ENCODE data around the gene HMX2.

HMX2 gene

DNA sequence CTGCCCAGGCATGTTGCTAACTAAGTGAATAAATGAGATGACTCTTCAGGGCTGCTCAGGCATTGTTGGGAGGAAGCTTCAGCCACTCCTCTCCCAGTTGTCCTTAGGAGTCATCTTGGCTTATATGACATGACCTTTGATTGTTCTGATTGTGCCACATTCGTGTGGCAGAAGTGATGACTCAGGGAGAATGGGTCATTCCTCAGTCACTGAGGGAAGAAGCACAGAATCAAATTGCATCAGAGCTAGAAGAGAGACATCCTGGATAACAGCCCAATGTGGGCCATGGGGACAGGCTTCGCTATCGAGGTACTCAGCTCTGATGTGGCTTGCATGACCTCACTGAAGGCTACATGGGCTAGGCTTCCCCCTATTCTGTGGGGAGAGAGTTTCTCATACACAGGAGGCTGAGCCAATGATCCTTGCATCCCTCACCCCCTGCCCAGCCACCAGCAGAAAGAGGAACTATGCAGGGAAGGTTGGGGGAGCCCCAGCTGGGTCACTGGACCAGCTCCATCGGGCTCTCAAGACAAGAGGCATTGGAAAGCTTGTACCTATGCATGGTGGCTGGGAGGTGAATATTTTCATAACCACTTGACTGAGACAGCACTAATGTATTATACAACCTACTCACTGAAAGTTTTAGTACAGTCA lies 18.2 kb upstream of the HMX2 start:
- peaks cover 0 to 7% (median 3%) of the 10 kb centered on the region in 5 donors for H3K9me3 ChIP-seq (ENCODE audit: control insufficient read depth in 5 of 5, low read length in 5 of 5)
- H3K36me3 ChIP-seq (ENCODE audit: control insufficient read depth in 5 of 5, insufficient read depth in 5 of 5, low read length in 5 of 5): no peaks in the 10 kb centered on the region
- H3K9ac ChIP-seq (ENCODE audit: low read length in 5 of 5): no peak overlapping the region
- no peak overlapping the region for H3K4me3 ChIP-seq (ENCODE audit: low read depth in 1 of 5, low read length in 5 of 5)
- peaks cover 35 to 71% (median 53%) of the 10 kb centered on the region in 5 donors for H3K27me3 ChIP-seq (ENCODE audit: control insufficient read depth in 5 of 5, insufficient read depth in 4 of 5, low read length in 5 of 5)
- no peak overlapping the region for H3K27ac ChIP-seq (ENCODE audit: low read depth, low read length)
- peaks cover 0 to 23% (median 22%) of the 10 kb centered on the region in 5 donors for H3K4me1 ChIP-seq (ENCODE audit: control insufficient read depth in 5 of 5, insufficient read depth in 5 of 5, low read length in 5 of 5)

DNA sequence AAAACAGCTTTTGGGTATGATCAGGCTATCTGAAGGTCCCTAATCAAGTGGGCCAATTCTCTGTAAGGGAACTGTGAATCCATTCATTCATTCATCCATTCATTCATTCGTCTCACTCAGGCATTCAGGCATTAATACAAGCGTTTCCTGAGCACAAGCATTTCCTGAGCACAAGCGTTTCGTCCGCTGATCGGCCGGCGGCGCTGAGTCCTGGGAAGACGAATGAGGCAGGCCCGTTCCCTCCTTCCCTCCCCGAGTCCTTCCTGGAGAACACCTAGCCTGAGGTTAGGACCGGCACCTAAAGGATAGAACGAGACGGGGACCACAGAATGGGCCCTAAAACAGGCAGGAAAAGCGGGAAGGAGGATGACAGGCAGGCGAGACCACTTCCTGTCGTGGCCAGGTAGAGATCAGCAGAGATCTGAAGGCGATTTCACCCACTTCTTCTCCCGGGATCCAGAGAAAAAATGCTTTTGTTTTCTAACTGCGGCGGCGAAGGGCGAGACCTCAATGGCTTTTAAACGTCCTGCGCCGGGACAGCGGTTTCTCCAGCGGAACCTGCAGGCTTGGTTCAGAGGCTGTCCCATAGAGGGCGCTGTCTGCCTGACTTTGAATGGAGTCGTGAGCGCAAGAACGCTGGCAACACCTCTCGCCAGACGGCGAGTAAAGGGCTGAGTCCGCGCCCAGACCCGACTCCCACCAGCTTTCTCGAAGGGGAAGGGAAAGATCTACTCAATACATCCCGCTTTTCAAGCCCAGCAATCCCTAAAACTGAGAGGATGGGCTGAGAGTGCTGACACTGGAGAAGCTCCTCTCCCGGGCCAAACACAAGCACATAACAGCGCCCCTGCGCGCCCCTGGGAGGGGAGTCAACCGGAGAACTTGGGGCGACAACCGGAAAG lies 15.1 kb upstream of the HMX2 start:
- no peak overlapping the region for H3K27ac ChIP-seq (ENCODE audit: low read depth, low read length)
- no peak overlapping the region for H3K9ac ChIP-seq (ENCODE audit: low read length in 5 of 5)
- peaks cover 45 to 80% (median 69%) of the 10 kb centered on the region in 5 donors for H3K27me3 ChIP-seq (ENCODE audit: control insufficient read depth in 5 of 5, insufficient read depth in 4 of 5, low read length in 5 of 5)
- H3K9me3 ChIP-seq (ENCODE audit: control insufficient read depth in 5 of 5, low read length in 5 of 5): peaks cover 0 to 7% (median 3%) of the 10 kb centered on the region in 5 donors
- peaks cover 0 to 52% (median 50%) of the 10 kb centered on the region in 5 donors for H3K4me1 ChIP-seq (ENCODE audit: control insufficient read depth in 5 of 5, insufficient read depth in 5 of 5, low read length in 5 of 5)
- no peaks in the 10 kb centered on the region for H3K36me3 ChIP-seq (ENCODE audit: control insufficient read depth in 5 of 5, insufficient read depth in 5 of 5, low read length in 5 of 5)
- peak overlapping the region; percentile 17 to 42 (median 28) for H3K4me3 ChIP-seq (ENCODE audit: low read depth in 1 of 5, low read length in 5 of 5)

DNA sequence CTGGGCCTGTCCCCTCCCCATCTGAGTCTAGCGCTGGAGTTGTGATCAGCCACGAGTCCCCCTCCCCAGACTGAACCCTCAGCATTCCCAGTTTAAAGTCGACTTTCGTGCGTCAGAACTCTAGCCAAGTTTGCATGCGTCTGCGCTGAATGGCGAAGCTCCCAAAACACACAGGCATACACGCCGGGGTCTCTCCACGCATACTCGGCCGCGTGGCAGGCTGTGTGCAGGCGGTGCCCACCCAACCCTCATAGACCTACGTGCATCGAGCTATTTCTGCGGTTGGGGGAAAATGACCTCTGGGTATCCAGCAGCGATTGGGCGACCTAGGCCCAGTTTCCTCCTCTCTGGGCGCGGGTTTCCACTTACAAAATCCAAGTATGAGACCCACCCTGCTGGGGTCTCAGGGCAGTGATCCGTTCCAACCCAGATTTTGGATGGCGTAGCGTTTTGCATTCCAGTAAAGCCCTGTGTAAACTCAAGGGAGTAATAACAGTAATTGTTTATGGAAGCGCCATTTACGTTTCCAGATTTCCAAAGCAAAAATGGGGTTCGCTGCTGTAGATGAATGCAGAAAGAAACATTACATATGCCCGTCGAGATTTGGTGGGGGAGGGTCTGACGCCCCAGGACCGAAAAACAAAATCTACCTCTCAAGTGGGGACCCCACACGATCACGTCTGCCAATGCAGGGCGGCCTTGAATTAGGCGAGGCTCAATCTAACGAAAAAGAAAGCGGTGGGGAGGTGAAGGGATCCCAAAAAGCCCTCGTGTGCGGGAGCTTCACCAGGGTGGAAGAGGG lies 14.2 kb upstream of the HMX2 start:
- H3K9ac ChIP-seq (ENCODE audit: low read length in 5 of 5): no peak overlapping the region
- no peaks in the 10 kb centered on the region for H3K36me3 ChIP-seq (ENCODE audit: control insufficient read depth in 5 of 5, insufficient read depth in 5 of 5, low read length in 5 of 5)
- no peak overlapping the region for H3K27ac ChIP-seq (ENCODE audit: low read depth, low read length)
- H3K4me1 ChIP-seq (ENCODE audit: control insufficient read depth in 5 of 5, insufficient read depth in 5 of 5, low read length in 5 of 5): peaks cover 0 to 52% (median 50%) of the 10 kb centered on the region in 5 donors
- no peaks in the 10 kb centered on the region for H3K9me3 ChIP-seq (ENCODE audit: control insufficient read depth in 5 of 5, low read length in 5 of 5)
- H3K4me3 ChIP-seq (ENCODE audit: low read depth in 1 of 5, low read length in 5 of 5): peak overlapping the region in 1 of 5 donors; percentile 17
- H3K27me3 ChIP-seq (ENCODE audit: control insufficient read depth in 5 of 5, insufficient read depth in 4 of 5, low read length in 5 of 5): peaks cover 45 to 87% (median 66%) of the 10 kb centered on the region in 5 donors

DNA sequence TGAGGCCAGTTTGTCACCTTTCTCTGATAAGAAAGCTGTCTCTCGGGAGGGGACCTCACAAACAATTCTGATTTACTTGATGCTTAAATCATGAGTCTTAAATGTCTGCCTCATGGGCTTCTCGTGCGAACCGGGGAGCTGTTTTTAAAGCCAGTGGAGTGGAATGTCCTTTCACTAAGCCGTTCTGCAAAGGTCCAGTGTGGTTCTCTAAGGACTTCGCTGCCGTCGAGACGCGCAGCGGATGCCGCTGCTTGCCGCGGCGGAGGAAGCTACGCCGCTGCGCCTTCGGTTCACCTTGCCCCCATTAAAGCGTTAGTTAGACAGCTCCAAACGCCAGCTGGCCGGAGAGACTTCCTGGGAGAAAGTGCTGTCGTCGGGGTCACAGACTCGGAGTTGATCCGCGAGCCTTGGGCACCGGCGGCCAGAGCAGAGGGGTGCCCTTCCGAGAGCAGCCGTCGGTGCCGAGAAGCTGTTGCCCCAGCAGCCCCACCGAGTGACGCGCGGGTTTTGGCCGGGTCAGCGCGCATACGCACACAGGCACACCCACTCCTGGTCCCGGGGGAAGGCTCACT lies 13.5 kb upstream of the HMX2 start:
- H3K27me3 ChIP-seq (ENCODE audit: control insufficient read depth in 5 of 5, insufficient read depth in 4 of 5, low read length in 5 of 5): peaks cover 43 to 88% (median 73%) of the 10 kb centered on the region in 5 donors
- H3K9ac ChIP-seq (ENCODE audit: low read length in 5 of 5): no peak overlapping the region
- H3K27ac ChIP-seq (ENCODE audit: low read depth, low read length): no peak overlapping the region
- H3K9me3 ChIP-seq (ENCODE audit: control insufficient read depth in 5 of 5, low read length in 5 of 5): no peaks in the 10 kb centered on the region
- H3K4me1 ChIP-seq (ENCODE audit: control insufficient read depth in 5 of 5, insufficient read depth in 5 of 5, low read length in 5 of 5): peaks cover 0 to 54% (median 50%) of the 10 kb centered on the region in 5 donors
- no peaks in the 10 kb centered on the region for H3K36me3 ChIP-seq (ENCODE audit: control insufficient read depth in 5 of 5, insufficient read depth in 5 of 5, low read length in 5 of 5)
- peak overlapping the region in 3 of 5 donors; percentile 11 to 55 (median 21) for H3K4me3 ChIP-seq (ENCODE audit: low read depth in 1 of 5, low read length in 5 of 5)

DNA sequence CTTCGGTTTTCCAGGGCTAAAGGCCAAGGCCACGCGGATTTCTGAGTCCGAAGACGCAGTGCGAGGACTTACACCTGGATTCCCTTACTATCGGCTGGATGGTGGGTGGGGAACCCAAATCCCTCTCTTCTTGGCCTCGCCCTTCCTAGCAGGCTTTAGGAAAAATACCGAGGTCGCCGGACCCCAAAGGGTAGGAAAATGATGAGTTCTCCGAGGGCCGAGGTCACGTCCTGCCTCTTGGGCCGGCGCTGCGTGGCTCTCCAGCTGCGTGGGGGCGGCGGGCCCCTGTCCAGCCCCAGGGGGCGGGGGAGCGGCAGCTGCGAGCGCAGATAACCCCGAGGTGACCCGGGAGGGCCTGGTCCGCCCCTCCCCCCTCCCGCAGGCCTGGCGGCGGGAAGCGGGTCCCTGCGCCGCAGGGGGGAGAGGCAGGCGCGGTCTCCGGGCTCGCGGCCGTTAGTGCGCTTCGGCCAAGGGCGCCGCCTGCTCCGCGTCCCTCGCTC lies 13.0 kb upstream of the HMX2 start:
- Histone ChIP-seq H3K4me1 (ENCODE audit: control insufficient read depth in 5 of 5, insufficient read depth in 5 of 5, low read length in 5 of 5) (peaks cover 0 to 58% (median 52%) of the 10 kb centered on the region in 5 donors), H3K36me3 (ENCODE audit: control insufficient read depth in 5 of 5, insufficient read depth in 5 of 5, low read length in 5 of 5) (no peaks in the 10 kb centered on the region), H3K4me3 (ENCODE audit: low read depth in 1 of 5, low read length in 5 of 5) (peak overlapping the region in 4 of 5 donors; percentile 21 to 55 (median 30)), H3K27ac (ENCODE audit: low read depth, low read length) (no peak overlapping the region), H3K27me3 (ENCODE audit: control insufficient read depth in 5 of 5, insufficient read depth in 4 of 5, low read length in 5 of 5) (peaks cover 48 to 88% (median 75%) of the 10 kb centered on the region in 5 donors), H3K9ac (ENCODE audit: low read length in 5 of 5) (no peak overlapping the region), H3K9me3 (ENCODE audit: control insufficient read depth in 5 of 5, low read length in 5 of 5) (no peaks in the 10 kb centered on the region)

DNA sequence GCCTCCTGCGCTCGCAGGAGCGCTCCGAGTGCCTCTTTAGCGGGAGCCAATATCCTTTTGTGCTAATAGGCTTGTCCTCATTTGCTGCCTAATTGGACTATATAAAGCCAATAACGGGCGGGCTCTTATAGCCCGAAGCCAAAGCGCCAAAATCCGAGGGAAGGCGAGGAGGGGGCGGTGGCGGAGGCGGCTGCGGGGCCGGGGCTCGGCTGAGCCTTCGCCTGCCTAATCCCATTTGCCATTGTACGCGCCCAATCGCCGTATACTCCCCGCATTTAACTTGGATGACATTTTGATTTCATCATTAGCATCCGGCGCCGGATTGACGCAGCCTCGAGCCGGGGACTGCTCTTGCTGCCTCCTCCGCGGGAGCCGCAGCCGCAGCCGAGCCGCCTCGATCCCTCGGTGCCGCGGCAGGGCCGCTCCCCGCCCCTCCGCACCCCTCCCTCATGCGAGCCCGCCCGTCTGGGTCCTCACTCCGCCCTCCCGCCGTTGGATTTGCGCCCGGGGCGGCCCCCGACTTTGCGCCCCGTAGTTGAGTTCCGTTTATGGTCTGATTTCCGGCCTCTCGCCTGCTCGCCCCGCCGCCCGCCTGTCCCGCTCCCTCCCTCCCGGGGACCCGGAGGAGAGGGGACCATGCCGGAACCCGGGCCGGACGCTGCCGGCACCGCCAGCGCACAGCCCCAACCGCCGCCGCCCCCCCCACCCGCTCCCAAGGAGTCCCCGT lies 12.4 kb upstream of the HMX2 start, which contains the start of gene HMX3:
TSS of gene HMX3 (plus strand) at position 556 of the 727 bp plus-strand sequence. CDS start at position 637, 81 bp downstream.
- Histone ChIP-seq H3K27me3 (ENCODE audit: control insufficient read depth in 5 of 5, insufficient read depth in 4 of 5, low read length in 5 of 5) (peaks cover 53 to 89% (median 77%) of the 10 kb centered on the region in 5 donors), H3K9ac (ENCODE audit: low read length in 5 of 5) (no peak within 1 kb of the TSS), H3K36me3 (ENCODE audit: control insufficient read depth in 5 of 5, insufficient read depth in 5 of 5, low read length in 5 of 5) (no peaks in the 10 kb centered on the region), H3K4me3 (ENCODE audit: low read depth in 1 of 5, low read length in 5 of 5) (peak within 1 kb of the TSS in 4 of 5 donors; percentile 29 to 55 (median 38)), H3K4me1 (ENCODE audit: control insufficient read depth in 5 of 5, insufficient read depth in 5 of 5, low read length in 5 of 5) (peaks cover 0 to 58% (median 56%) of the 10 kb centered on the region in 5 donors), H3K9me3 (ENCODE audit: control insufficient read depth in 5 of 5, low read length in 5 of 5) (no peaks in the 10 kb centered on the region), H3K27ac (ENCODE audit: low read depth, low read length) (no peak within 1 kb of the TSS)

DNA sequence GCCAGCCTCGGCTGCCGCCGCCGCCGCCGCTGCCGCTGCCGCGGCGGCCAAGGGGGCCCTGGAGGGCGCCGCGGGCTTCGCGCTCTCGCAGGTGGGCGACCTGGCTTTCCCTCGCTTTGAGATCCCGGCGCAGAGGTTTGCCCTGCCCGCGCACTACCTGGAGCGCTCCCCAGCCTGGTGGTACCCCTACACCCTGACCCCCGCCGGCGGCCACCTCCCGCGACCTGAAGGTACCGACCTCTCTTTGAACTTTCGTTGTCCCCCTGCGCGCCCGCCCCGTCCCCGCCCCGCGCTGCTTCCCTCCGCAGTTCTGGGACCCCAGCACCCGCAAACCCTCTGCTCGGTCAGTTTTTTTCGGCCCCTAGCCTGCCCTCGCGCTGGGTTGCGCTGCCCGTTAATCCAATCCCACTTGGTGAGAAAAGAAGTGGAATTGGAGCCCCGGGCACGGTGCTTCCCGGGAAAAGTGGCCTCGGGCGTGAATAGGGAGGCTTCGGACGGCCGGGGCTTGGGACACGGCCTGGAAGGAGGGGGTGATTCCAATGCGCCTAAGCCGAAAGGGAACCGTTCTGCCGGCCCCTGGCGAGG lies 11.6 kb upstream of the HMX2 start:
- Histone ChIP-seq H3K27me3 (ENCODE audit: control insufficient read depth in 5 of 5, insufficient read depth in 4 of 5, low read length in 5 of 5) (peaks cover 60 to 93% (median 80%) of the 10 kb centered on the region in 5 donors), H3K27ac (ENCODE audit: low read depth, low read length) (no peak overlapping the region), H3K9ac (ENCODE audit: low read length in 5 of 5) (no peak overlapping the region), H3K4me3 (ENCODE audit: low read depth in 1 of 5, low read length in 5 of 5) (peak overlapping the region in 1 of 5 donors; percentile 44), H3K4me1 (ENCODE audit: control insufficient read depth in 5 of 5, insufficient read depth in 5 of 5, low read length in 5 of 5) (peaks cover 0 to 58% (median 56%) of the 10 kb centered on the region in 5 donors), H3K9me3 (ENCODE audit: control insufficient read depth in 5 of 5, low read length in 5 of 5) (no peaks in the 10 kb centered on the region), H3K36me3 (ENCODE audit: control insufficient read depth in 5 of 5, insufficient read depth in 5 of 5, low read length in 5 of 5) (no peaks in the 10 kb centered on the region)

DNA sequence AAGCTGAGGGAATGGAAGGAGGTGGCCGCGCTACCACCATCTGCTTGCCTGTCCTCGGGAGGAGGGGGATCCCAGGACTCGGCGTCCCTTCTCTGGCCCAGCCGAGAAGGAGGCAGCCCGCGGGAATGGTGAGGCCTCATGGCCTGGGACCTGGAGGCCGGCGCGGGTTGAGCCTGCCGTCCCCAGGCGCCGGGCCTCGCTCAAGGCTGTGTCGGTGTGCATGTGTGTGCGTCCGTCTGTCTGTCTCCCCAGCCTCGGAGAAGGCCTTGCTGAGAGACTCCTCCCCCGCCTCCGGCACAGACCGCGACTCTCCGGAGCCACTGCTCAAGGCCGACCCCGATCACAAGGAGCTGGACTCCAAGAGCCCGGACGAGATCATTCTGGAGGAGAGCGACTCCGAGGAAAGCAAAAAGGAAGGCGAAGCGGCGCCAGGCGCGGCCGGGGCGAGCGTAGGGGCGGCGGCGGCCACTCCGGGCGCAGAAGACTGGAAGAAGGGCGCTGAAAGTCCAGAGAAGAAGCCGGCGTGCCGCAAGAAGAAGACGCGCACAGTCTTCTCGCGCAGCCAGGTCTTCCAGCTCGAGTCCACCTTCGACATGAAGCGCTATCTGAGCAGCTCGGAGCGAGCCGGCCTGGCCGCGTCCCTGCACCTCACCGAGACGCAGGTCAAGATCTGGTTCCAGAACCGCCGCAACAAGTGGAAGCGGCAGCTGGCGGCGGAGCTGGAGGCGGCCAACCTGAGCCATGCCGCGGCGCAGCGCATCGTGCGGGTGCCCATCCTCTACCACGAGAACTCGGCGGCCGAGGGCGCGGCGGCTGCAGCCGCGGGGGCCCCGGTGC lies 10.9 kb upstream of the HMX2 start:
- no peaks in the 10 kb centered on the region for H3K36me3 ChIP-seq (ENCODE audit: control insufficient read depth in 5 of 5, insufficient read depth in 5 of 5, low read length in 5 of 5)
- H3K27me3 ChIP-seq (ENCODE audit: control insufficient read depth in 5 of 5, insufficient read depth in 4 of 5, low read length in 5 of 5): peaks cover 67 to 96% (median 81%) of the 10 kb centered on the region in 5 donors
- H3K9ac ChIP-seq (ENCODE audit: low read length in 5 of 5): no peak overlapping the region
- H3K27ac ChIP-seq (ENCODE audit: low read depth, low read length): no peak overlapping the region
- H3K9me3 ChIP-seq (ENCODE audit: control insufficient read depth in 5 of 5, low read length in 5 of 5): no peaks in the 10 kb centered on the region
- H3K4me1 ChIP-seq (ENCODE audit: control insufficient read depth in 5 of 5, insufficient read depth in 5 of 5, low read length in 5 of 5): peaks cover 0 to 58% (median 56%) of the 10 kb centered on the region in 5 donors
- peak overlapping the region in 2 of 5 donors; percentile 31 to 44 for H3K4me3 ChIP-seq (ENCODE audit: low read depth in 1 of 5, low read length in 5 of 5)
